Esophagus muscularis mucosa (tissue), 4 donors: ENCODE data around the gene RNF217. TPM values are rescaled to one million over a fixed set of nuclear protein-coding genes. Genes with fewer than 3 reads are reported as not detected.

Source experiments
- DNase-seq: peaks from one replicate; pipeline ENCODE4 v3.0.0-alpha.2; 2017; ENCODE audit errors: extremely low spot score
- H3K27ac ChIP-seq, 4 donors: fragments of 200-600 bp; sonication (generic); replicated peaks in 1 of 4; 1 replicate in 3 of 4; 2 replicates in 1 of 4; pipeline ENCODE4 v1.5.1; 2016 to 2019; ENCODE audit warnings: mild to moderate bottlenecking in 1 of 4
- H3K27me3 ChIP-seq, 4 donors: fragments of 200-600 bp; sonication (generic); one replicate each; pipeline versions ENCODE4 v1.5.1 to v1.6.0; 2016 to 2019
- H3K36me3 ChIP-seq, 4 donors: fragments of 200-600 bp; sonication (generic); one replicate each; pipeline ENCODE4 v1.5.1; 2016 to 2019
- H3K4me1 ChIP-seq, 4 donors: fragments of 200-600 bp; sonication (generic); one replicate each; pipeline ENCODE4 v1.5.1; 2016 to 2019
- H3K4me3 ChIP-seq, 4 donors: fragments of 200-600 bp; sonication (generic); 1 replicate in 2 of 4; 2 replicates in 2 of 4; pipeline ENCODE4 v1.5.1; 2016 to 2019; ENCODE audit warnings: mild to moderate bottlenecking in 4 of 4, moderate library complexity in 1 of 4
- H3K9me3 ChIP-seq, 4 donors: fragments of 200-600 bp; sonication (generic); 1 replicate in 3 of 4; 2 replicates in 1 of 4; pipeline ENCODE4 v1.5.1; 2016 to 2019
- EP300 ChIP-seq: sonication (generic); formaldehyde crosslinking; IDR thresholded peaks from one replicate; pipeline ENCODE4 v1.6.1; 2017; ENCODE audit warnings: antibody characterized with exemption
- POLR2A ChIP-seq: fragments of 450-650 bp; IDR thresholded peaks from one replicate; pipeline ENCODE4 v1.6.1; 2017; ENCODE audit warnings: antibody characterized with exemption, moderate library complexity, mild to moderate bottlenecking, low read depth
- POLR2AphosphoS5 ChIP-seq, 2 donors: sonication (generic); formaldehyde crosslinking; IDR thresholded peaks; one replicate each; pipeline ENCODE4 v1.6.1; 2017; ENCODE audit warnings: antibody characterized with exemption in 2 of 2
- WGBS: methylation state at CpG from one replicate; pipeline ENCODE4 v1.1.5; 2018; 5-methylcytosine and 5-hydroxymethylcytosine counted together
- intact Hi-C: fragments of 100-400 bp; cut with DNase I; formaldehyde crosslinking; loops from one replicate; pipeline ENCODE4 v1.15.1; 2023
- total RNA-seq, 4 donors: library from RNA; depleted of rRNA; stranded (reverse); fragments of >200 nt; gene quantifications; one replicate each; pipeline versions ENCODE4 v1.1.0 to v1.2.1, GENCODE V29; 2016
- TF ChIP-seq, protein P1 (sequence below), 3 experiments: fragments of 200-600 bp in 2 of 3; fragments of 450-650 bp in 1 of 3; sonication (generic) in 2 of 3; IDR thresholded peaks; one replicate each; pipeline ENCODE4 v1.5.1; 2017 to 2019; ENCODE audit warnings: antibody characterized with exemption in 3 of 3, mild to moderate bottlenecking in 2 of 3, moderate library complexity in 1 of 3

The RNF217 gene
- total RNA-seq, 4 donors from 2014 or later: 20.0 to 34.9 (median 23.2) TPM

DNA sequence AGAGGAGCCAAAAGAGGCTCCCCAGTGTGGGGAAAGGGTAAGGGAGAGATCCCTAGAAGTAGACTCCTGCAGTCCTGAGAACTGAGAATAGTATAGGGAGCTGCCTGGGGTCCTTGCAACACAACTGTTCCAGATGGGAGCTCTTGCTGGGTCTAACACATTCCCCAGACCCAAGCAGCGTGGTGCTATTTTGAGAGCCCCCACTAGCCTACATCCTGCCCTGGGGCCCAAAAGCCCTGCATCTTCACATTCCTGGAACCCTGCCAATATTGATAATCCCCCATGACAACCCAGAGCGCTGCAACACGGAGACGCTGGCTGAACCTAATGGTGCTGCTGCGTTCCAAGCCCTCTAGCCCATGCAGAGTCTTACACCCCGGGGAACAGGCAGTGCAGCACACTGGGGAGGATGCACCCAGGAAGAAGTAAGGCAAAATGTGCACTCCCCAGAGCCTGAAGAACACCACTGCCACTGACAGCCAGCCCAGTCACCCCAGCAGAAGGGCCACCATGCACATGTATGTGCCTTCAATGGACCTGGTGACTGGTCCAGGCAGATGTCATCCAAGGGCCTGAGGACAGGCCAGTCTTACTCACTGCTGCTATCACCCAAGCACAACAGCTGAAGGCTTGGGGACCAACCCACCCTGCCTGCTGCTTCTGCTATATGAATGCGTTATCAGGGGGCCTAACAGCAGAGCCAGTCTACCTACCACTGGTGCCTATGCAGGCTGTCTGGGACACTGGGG lies 7.0 kb upstream of the RNF217 start:
- Histone ChIP-seq H3K9me3 (no peaks in the 10 kb centered on the region), H3K27me3 (no peaks in the 10 kb centered on the region), H3K27ac (no peak overlapping the region), H3K4me3 (no peak overlapping the region), H3K4me1 (peaks cover under 1 to 13% (median 3%) of the 10 kb centered on the region in 4 donors), H3K36me3 (no peaks in the 10 kb centered on the region)
- no peak for DNase-seq
- WGBS: 47% methylated on average over 6 of the region's 7 CpGs
- intact Hi-C loops: loop anchor here (5.0 kb wide), 1 partner anchor 83 kb away; no protein-coding TSS in a partner anchor
- no peak for TF ChIP-seq EP300
- TF ChIP-seq, protein P1, sequence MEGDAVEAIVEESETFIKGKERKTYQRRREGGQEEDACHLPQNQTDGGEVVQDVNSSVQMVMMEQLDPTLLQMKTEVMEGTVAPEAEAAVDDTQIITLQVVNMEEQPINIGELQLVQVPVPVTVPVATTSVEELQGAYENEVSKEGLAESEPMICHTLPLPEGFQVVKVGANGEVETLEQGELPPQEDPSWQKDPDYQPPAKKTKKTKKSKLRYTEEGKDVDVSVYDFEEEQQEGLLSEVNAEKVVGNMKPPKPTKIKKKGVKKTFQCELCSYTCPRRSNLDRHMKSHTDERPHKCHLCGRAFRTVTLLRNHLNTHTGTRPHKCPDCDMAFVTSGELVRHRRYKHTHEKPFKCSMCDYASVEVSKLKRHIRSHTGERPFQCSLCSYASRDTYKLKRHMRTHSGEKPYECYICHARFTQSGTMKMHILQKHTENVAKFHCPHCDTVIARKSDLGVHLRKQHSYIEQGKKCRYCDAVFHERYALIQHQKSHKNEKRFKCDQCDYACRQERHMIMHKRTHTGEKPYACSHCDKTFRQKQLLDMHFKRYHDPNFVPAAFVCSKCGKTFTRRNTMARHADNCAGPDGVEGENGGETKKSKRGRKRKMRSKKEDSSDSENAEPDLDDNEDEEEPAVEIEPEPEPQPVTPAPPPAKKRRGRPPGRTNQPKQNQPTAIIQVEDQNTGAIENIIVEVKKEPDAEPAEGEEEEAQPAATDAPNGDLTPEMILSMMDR (IDR thresholded peaks at IDR 0.05): no peak

GRCh38 chr6:124956018-124956417 lies 6.2 kb upstream of the RNF217 start:
- intact Hi-C loops: loop anchor here (5.0 kb wide), 1 partner anchor 84 kb away; no protein-coding TSS in a partner anchor
- Histone ChIP-seq H3K27ac (no peak overlapping the region), H3K27me3 (no peaks in the 10 kb centered on the region), H3K4me3 (no peak overlapping the region), H3K9me3 (no peaks in the 10 kb centered on the region), H3K4me1 (peaks cover 5 to 21% (median 8%) of the 10 kb centered on the region in 4 donors), H3K36me3 (no peaks in the 10 kb centered on the region)
- DNase-seq: no peak
- TF ChIP-seq POLR2AphosphoS5 (IDR thresholded peaks at IDR 0.05) (no peak), EP300 (no peak), POLR2A (no peak)
- TF ChIP-seq, protein P1 (IDR thresholded peaks at IDR 0.05): no peak
- WGBS: 100% methylated on average over 2 of the region's 6 CpGs

DNA sequence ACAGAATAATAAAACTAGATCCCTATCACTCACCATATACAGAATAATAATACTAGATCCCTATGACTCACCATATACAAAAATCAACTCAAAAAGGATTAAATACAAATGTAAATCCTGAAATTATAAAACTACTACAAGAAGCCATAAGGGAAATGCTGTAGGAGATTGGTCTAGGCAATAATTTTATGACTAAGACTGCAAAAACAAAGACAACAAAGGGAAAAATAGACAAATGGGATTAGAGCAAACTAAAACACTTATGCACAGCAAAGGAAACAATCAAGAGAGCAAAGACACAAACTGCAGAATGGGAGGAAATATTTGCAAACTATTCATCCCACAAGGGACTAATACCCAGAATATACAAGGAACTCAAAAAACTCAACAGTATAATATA lies 4.1 kb upstream of the RNF217 start:
- Histone ChIP-seq H3K36me3 (no peaks in the 10 kb centered on the region), H3K4me3 (no peak overlapping the region), H3K4me1 (peaks cover 5 to 25% (median 12%) of the 10 kb centered on the region in 4 donors), H3K27me3 (no peaks in the 10 kb centered on the region), H3K9me3 (no peaks in the 10 kb centered on the region), H3K27ac (no peak overlapping the region)
- DNase-seq: no peak
- intact Hi-C loops: loop anchor here (5.0 kb wide), 1 partner anchor 86 kb away; no protein-coding TSS in a partner anchor
- TF ChIP-seq POLR2AphosphoS5 (IDR thresholded peaks at IDR 0.05): no peak
- TF ChIP-seq, protein P1 (IDR thresholded peaks at IDR 0.05): no peak
- TF ChIP-seq POLR2A: no peak
- no peak for TF ChIP-seq EP300

- H3K9me3 ChIP-seq: no peaks in the 10 kb centered on the region
- no peaks in the 10 kb centered on the region for H3K36me3 ChIP-seq
- no peaks in the 10 kb centered on the region for H3K27me3 ChIP-seq
- no peak for DNase-seq
- H3K4me1 ChIP-seq: peaks cover 5 to 25% (median 12%) of the 10 kb centered on the region in 4 donors
- H3K4me3 ChIP-seq: no peak overlapping the region
- TF ChIP-seq POLR2A (no peak), POLR2AphosphoS5 (IDR thresholded peaks at IDR 0.05) (no peak), EP300 (no peak)
- TF ChIP-seq, protein P1 (IDR thresholded peaks at IDR 0.05): no peak
- WGBS: 77% methylated on average over 1 of the region's 1 CpG
- no peak overlapping the region for H3K27ac ChIP-seq
- intact Hi-C loops: loop anchor here (5.0 kb wide), 1 partner anchor 87 kb away; no protein-coding TSS in a partner anchor
Measured at GRCh38 chr6:124958759-124959354, 3.4 kb upstream of the RNF217 start.
